Muscle of arm (tissue), 12 donors: ENCODE data around the gene RNF208. TPM values are rescaled to one million over a fixed set of nuclear protein-coding genes. Genes with fewer than 3 reads are reported as not detected.

ENCODE experiments used
- DNase-seq: peaks from one replicate; pipeline ENCODE4 v3.0.0-alpha.2; 2013
- polyA plus RNA-seq, 12 donors: library from polyadenylated mRNA; unstranded; fragments of 120-200 nt; gene quantifications; one replicate each; pipeline ENCODE4 v1.2.1, GENCODE V29; 2013; ENCODE audit not compliant: insufficient read length in 12 of 12

Gene RNF208
- polyA plus RNA-seq, 12 donors, result 1.7 to 7.1 (median 2.3) TPM; not detected in 2

DNA sequence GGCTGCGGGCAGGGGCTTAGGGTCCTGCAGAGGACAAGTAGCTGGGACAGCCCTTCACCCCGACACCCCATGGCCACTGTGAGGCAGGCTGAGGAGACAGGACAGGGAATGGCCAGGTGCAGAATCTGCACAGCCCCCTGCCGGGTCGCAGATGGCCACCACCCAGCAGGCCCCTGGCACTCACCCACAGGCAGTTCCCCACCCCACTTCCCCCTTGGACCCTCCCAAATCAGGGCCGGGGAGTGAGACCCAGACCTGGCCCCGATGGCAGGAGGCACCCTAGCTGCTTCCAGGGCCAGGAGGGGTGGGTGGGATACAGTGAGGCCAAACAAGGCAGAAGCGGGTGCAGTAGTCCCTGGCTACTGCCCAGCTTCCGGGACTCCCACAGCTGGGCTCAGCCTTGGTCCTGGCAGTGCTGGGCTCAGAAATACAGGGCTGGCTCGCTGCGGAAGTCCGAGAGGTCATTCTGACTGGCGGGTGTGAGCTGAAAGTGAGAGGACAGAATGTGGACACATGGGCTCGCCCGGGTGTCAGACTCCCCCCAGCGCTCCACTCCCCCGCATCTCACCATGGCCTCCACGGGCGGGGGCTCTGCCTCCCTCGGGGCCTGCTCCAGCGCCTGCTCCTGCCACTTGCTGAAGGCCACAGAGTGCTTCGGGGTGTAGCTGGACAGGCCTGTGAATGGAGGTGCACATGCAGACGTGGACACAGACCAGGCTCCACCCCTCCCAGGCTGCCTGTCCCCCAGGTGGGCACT lies 30.2 kb downstream of the RNF208 start:
- DNase-seq, result no peak

DNA sequence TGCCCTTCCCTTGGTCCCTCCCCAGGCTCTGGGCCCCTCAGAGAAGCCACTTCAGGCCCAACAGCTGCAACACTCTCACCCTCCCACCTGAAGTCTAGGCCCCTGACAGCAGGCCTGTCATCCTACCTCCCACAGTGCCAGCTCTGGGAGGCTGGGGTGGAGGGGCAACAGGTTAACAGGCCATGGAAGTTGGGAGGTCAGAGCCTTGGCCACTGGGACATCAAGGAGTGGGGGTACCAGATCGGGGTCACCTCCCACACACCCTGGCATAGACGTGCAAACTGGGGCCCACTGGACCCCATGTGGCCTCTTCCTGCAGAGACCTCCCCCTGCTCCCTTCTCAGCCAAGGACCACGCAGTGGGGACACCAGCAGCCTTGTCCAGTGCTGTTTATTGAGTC lies 30.8 kb downstream of the RNF208 start:
- no peak for DNase-seq

DNA sequence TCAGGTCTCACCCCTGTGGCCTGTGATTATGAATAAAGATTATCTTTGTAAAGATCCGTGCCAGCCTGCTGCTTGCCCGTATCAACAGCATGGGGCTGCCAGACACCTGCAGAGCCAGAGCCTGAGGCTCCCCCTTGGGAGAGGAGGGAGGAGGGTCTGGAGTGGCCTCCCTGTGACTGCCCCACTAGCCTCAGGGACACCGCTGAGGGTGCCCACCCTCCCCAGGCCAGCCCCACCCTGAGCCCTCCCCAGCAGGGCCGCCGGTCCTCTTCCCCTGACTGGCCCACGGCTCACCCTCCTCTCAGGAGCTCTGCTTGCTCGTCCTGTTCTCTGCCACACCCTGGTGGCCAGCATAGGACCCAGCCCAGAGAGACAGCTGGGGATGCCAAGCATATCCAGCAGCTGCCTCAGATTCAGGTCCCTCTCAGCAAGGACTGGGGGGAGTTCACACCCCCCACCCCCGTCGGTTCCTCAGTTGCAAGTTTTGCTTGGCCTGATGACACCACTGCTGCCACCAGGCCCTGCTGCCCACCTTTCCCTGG lies 31.7 kb downstream of the RNF208 start:
- DNase-seq, result no peak

DNA sequence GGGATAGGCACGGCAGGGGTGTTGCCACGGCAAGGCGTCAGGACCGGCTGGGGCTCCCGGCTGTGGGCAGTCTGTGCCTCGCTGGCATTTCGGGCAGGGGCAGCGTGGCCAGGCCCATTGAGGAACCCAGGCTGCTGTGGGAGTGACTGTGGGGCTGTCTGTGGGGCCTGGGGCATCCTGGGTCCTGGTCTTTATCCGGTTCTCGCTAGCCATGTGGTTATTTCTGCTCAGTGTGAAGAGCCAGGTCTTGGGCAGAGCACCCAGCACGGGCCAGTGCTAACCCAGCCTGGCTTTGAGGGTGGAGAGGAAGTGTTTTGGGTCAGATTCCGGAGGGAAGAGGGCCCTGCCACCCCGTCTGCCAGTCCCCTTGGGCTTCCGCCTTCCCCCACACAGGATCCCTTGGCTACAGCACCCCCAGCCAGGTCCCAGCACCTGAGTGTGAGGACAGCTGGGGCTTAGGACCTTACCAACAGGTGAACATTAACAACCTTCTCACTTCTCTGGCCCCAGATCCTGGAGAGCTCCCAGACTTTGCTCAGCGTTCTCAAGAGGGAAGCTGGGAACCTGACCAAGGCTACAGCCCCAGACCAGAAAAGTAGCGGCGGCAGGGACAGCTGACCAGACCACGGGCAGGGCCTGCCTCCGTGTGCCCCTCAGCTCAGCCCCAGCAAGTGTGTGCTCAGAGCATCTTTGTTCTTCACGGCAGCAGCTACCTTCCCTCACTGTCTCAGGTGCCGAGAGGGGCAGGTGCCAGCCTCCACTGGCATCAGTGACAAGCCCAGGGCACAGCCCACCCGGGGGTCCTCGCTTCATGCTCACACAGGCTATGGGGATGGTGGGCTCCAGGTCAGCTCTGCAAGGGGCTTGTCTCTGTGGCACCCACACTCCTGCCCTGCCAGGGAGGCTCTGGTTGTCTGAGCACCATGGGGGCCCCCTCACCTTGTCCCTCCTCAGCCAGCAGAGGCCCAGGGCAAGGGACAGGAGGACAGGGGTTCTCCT lies 32.4 kb downstream of the RNF208 start:
- DNase-seq, result no peak

DNA sequence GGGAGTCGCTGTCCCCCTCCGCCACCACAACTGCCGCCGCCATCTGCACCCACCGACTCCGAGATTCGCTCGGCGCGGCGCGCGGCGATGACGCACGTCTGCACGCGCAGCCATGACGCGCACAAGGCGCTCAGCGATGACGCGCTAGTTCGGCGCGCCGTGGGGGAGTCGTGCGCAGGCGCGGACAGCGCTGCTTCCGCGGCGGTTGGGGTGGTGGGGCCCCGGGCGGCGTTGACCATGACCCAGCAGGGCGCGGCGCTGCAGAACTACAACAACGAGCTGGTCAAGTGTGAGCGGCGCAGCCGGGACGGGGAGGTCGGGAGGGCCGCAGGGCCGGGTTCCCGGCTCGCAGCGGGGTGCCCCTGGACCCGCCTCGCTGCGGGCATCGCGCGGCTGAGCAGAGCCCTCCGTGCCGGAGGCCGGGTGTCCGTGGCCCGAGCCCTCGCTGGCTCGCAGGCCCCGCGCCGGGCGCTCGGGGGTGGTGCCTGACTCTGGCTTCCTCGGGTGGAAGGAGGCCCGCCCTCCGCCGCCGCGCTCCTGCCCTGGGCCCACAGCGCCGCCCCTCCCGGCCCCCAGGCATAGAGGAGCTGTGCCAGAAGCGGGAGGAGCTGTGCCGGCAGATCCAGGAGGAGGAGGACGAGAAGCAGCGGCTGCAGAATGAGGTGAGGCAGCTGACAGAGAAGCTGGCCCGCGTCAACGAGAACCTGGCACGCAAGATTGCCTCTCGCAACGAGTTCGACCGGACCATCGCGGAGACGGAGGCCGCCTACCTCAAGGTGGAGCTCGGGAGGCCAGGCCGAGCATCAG lies 33.3 kb downstream of the RNF208 start, which contains the start of the genes ANAPC2 and SSNA1:
TSS of gene ANAPC2 (minus strand) at position 71 of the 807 bp plus-strand sequence. CDS start at position 43, 28 bp downstream.
TSS of gene SSNA1 (plus strand) at position 187 of the 807 bp plus-strand sequence. CDS start at position 238, 51 bp downstream.
- peak; percentile 97 for DNase-seq

DNA sequence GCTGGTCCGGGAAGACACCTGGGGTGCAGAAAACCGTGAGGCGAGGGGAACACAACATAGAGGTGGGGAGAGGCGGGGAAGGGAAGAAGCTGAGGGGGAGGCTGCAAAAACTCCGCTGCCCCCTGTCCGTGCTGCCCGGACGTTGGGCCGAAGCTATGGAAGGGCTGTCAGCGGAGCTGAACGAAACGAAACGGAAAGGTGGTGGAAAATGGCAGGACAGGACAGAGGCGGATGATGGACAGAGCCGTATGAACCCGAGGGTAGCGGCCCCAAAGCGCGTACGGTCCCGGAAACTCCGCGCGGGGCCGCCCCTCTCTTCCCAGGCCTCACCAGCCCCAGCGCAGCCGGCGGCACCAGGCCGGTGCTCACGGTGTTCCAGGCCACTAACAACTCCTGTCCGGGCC lies 34.0 kb downstream of the RNF208 start:
- no peak for DNase-seq

DNA sequence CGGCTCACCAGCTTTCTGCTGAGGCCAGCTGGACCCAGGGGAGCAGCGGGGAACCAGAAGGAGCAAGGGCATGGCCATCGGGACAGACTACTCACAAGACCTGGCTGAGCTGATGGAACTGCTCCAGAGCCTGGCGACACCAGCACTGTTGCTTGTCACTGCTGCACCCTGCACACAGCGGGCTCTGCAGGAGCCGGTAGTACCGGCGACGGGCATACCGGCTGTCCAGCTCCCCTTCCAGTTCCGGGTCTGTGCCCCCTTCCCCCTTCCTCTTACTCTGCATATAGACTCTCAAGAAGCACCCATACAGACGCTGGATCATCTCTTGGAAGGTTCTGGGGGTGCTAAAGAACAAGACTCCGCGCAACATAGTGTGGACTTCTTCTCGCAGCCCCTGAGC lies 34.7 kb downstream of the RNF208 start:
- no peak for DNase-seq

DNA sequence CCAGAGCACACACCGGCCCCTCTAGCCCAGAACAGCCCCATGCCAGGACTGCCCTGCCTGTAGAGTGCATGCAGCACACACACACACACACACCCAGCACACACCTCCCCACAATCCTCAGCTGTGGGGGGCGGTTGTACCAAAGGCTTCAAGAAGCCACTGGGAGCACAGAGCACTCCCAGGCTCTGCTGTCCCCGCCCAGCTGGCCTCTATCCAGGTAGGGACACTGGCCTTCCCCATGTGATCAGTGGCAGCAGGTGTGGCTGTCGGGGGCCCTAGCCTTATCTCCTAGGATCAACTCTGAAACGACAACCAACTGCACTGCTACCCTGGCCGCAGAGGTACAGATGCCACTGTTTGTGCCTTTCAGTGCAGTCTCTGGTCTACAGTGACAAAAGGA lies 35.7 kb downstream of the RNF208 start:
- DNase-seq, result no peak

DNA sequence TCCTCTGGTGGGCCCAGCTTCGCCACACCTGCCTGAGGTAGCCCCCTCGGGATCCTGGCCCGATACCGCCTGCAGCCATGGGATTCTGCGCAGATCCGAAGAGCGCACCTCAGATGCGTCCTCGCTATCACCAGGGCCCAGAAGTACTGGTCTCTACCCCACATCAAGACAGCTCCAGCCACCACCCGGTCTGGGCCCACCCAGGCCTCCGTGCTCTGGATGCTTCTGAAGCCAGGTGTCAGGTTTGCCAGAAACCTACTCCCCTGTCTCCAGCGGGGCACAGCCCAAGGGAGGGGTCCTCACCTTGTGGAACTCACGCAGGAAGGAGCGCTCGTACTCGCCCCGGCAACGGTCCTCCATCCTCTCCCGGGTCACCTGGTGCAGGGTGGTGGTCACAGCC lies 36.1 kb downstream of the RNF208 start:
- no peak for DNase-seq

DNA sequence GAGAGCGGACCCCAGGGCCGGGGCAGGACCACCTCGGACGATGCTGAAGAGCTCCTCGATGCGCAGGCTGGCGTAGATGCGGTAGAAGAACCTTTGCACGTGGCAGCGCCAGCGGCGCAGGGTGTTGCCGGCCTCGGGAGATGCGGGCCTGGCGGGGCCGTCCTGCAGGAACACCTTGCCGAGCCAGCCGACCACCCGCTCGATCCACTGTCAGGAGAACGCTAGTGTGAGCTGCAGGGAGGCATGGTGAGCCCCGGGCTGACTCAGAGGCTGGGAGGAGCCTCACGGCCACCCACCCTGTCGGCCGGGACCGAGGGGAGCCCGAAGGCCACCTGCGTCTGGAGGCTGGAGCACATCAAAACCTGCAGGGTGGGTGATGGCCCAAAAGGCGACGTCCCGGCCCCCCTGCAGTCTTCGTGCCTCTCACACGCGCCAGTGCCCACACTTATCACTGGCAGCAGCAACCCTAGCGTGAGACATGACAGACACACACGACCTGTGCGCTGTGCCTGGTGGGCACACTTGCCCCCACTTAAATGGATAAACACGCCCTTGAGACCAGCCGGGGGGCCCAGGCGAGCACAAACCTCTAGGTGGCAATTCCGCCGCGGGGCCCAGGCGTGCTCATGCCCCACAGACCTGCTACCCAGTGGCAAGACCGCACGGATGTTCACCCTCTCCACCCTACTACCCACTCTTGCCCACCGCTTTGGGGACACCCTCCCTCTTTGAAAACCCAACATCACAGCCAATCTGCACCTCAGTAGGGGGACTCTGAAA lies 37.0 kb downstream of the RNF208 start:
- DNase-seq, result no peak

DNA sequence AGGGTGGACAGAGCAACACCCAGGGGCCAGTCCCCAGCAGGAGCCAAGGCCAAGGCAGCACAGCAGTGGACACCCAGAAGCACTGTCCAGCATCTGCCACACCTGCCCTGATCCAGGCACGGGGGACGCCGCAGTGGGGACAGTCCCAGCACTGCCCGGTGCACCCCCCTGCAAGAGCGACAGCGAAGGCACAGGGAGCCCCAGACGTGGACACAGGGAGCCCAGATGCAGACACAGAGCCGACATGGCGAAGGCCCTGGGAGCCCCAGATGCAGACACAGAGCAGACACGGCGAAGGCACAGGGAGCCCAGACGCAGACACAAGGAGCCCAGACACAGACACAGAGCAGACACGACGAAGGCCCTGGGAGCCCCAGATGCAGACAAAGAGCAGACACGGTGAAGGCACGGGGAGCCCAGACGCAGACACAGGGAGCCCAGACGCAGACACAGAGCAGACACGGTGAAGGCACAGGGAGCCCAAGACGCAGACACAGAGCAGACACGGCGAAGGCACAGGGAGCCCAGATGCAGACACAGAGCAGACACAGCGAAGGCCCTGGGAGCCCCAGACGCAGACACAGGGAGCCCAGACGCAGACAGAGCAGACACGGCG lies 38.0 kb downstream of the RNF208 start:
- DNase-seq, result no peak

DNA sequence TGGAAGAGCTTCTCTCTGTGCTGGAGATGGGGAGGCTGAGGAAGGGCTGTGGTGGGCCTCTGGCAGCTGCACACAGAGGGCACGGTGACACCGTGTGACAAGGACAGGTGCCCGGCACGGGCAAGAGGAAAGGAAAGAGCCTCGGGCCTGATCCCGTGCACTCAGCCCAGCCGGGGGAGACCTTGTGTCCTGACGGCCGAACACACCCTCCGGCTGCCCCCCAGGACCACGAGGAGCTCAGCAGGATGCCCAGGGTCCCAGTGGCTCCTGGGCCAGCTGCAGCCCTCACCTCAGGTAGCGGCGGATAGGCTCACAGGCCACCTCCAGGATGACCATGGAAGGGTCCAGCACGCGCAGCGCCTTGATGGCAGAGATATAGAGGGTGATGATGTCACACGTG lies 39.2 kb downstream of the RNF208 start:
- no peak for DNase-seq

DNA sequence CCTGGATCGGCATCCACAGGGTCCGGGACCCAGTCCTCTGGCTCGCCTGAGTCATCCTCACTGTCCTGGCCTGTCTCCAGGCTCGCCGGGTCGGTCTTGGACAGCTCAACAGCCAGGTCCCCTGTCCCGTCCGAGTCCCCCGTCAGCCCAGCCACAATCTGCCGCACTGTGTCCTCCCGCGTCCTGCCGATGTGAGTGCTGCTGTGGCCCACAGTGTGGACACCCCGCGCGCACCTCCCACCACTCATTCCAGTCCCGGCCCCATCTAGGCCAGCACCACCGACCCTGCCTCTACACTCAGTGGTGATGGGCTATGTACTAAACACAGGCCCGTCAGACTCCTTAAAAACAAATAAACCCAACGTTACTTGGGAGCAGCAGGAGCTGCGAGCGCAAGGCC lies 40.4 kb downstream of the RNF208 start:
- DNase-seq, result no peak

DNA sequence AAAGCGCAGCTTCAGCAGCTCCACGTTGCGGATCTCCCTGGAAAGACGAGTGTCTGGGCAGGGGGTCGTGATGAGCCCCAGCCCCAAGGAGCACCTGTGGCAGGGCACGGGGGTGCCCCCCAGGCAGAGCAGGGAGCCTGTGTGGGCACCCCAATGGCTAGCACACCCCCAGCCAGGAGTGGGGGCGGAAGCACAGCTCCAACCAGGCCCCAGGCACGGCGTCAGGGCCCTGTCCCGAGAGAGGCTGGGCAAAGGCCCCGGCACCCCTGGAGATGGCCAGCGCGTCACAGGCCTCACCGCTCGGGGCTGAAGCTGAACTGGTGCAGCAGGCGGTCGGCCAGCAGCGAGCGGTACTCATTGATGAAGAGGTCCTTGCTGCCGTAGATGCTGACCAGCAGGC lies 41.5 kb downstream of the RNF208 start:
- no peak for DNase-seq

DNA sequence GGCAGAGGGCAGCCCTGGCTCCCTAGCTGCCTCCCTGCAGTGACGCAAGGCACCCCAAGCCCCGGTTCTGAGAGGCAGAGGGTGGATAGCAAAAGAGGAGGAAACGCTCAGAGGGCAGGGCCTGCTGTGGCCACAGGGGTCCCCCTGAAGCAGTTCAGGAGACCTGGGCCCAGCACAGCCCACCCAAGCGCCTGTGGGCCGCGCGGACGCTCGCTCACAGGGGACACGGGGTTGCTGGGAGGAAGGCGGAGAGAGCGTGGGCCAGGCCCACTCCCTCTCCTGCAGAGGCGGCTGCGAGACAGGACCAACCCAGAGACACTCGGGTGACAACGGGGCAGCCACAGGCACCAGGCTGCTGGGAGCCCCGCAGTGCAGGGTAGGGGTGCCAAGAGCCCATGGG lies 42.3 kb downstream of the RNF208 start:
- DNase-seq, result no peak

DNA sequence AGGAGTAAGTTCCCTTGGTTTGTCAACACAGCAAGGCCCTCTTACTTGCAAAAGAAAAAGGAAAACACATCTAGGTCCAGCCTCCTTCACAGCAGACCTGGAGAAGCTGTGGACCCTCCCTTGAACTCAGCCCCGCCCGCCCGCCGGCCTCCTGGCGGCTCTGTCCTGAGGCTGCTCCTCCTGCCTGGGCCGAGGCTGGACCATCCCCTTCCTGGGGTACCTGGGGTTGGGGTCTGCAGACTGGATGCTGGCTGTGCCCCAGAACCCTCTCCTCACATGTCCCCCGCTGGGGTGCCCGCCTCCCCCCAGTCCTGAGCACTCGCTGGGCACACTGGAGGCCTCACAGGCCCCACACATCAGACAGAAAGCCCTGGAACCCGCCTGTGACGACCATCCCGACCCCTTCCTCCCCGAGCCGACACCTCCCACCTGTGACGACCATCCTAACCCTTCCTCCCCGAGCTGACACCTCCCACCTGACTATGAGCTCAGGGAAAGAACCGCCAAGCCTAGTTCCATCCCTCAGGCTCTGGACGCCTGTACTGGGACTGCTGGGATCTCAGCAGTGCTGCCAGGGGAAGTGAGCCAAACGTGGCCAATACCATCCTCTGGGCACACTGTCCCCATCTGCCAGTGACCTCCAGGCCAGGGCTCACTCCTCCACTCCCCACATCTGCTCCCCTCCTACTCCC lies 43.0 kb downstream of the RNF208 start:
- no peak for DNase-seq

DNA sequence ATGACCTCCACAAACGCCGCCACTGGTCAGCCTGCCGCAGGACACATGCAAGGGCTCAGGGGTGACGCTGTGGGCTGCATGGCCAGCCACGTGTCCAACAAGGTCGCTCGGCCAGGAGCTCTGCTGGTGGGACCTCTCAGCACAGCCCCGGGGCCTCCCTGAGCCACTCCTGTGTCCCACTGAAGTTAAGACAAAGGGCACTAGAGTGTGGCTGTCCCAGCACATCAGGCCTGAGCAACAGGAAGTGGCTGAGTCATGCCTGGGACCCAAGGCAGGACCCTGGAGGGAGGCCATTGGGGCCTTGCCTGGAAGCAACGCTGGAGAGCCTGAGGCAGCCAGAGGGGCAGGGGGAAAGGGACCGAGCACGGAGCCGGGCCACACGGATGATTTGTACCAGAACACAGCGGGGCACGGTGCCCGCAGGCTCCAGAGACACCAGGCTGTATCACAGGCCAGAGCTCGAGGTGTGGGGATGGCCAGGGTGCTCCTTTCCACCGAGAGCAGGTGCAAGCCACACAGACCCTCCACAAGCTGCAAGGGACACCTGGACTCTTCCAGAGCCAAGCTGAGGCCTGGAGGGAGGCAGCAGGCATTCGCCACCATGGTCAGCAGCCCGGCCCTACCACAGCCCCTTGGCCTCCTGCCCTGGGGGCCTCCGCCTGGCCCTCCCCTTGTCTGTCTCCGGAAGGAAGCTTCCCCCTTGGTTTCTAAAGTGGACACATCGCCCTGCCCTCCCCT lies 43.7 kb downstream of the RNF208 start:
- DNase-seq, result no peak

DNA sequence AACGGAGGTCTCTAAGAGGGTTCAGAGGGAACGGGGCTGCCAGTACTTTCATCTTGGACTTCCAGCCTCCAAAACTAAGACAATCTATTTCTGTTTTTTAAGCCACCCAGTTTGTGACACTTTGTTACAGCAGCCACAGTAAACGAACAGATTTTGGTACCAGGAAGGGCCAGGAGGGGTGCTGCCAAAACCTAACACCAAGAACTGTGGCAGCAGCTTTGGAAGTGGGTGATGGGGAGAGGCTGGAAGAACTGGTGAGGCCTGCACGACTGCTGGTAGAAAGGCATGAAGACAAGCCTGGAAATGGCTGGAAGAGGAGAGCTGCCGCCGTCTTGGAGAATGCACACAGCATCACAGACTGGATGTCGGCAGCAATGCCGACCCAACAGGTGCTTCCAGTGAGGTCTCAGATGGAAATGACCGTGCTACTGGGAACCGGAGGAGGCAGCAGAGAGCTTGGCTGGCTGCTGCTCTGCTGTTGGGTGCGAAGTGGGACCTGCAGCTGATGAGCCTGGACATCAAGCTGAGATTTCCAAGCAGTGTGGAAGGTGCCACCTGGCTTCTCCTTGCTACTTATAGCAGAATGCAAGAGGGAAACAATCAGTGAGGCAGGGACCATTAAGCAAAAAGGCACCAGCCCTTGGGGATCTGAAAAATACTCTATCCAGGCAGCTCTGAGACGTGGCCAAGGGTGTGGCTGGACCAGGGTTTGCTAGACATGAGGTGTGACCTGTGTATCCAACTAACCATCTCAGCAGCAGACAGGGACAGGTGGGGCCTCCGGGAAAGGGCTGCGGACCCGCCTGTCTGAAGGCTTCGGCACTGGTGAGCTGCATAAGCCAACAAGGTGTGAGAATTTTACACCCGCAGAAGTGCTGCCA lies 45.5 kb downstream of the RNF208 start:
- DNase-seq, result no peak
